Measurements from ENCODE around the gene ZBTB9.

Gene ZBTB9

GRCh38 chr6:33431880-33432541 lies 22.4 kb upstream of the ZBTB9 start:
- TF ChIP-seq CTCF (IDR thresholded peaks at IDR 0.05): no peak
- peak overlapping the region; percentile 66 to 70 for H3K27ac ChIP-seq
- H3K4me3 ChIP-seq: no peak overlapping the region
- no peak for DNase-seq (ENCODE audit: low spot score)

- peak overlapping the region; percentile 66 to 70 for H3K27ac ChIP-seq
- no peak for TF ChIP-seq CTCF (IDR thresholded peaks at IDR 0.05)
- no peak overlapping the region for H3K4me3 ChIP-seq
- no peak for DNase-seq (ENCODE audit: low spot score)
Observed at GRCh38 chr6:33432546-33432945, 21.8 kb upstream of the ZBTB9 start.

- H3K4me3 ChIP-seq: peak overlapping the region; percentile 27
- TF ChIP-seq CTCF (IDR thresholded peaks at IDR 0.05): no peak
- no peak for DNase-seq (ENCODE audit: low spot score)
- H3K27ac ChIP-seq: peak overlapping the region; percentile 66 to 70
Observed at GRCh38 chr6:33433001-33433543, 21.3 kb upstream of the ZBTB9 start.

- no peak for DNase-seq (ENCODE audit: low spot score)
- TF ChIP-seq CTCF (IDR thresholded peaks at IDR 0.05): no peak
- H3K27ac ChIP-seq: peak overlapping the region; percentile 66 to 70
Observed at GRCh38 chr6:33433544-33434191, 20.7 kb upstream of the ZBTB9 start.

GRCh38 chr6:33434961-33435360 lies 19.4 kb upstream of the ZBTB9 start:
- no peak for TF ChIP-seq CTCF (IDR thresholded peaks at IDR 0.05)
- Histone ChIP-seq H3K4me3 (no peak overlapping the region), H3K27ac (no peak overlapping the region)
- DNase-seq (ENCODE audit: low spot score): no peak

More at GRCh38 chr6:33433544-33434191, 20.7 kb upstream of the ZBTB9 start:
- peak overlapping the region; percentile 27 for H3K4me3 ChIP-seq

- no peak overlapping the region for H3K27ac ChIP-seq
- H3K4me3 ChIP-seq: no peak overlapping the region
- no peak for TF ChIP-seq CTCF (IDR thresholded peaks at IDR 0.05)
- no peak for DNase-seq (ENCODE audit: low spot score)
Observed at GRCh38 chr6:33437666-33438065, 16.7 kb upstream of the ZBTB9 start.
